PFSK-1 (cell line): ENCODE results near the gene IFIT3.

Experiments used
- FOXP2 ChIP-seq: optimal IDR thresholded peaks from 2 replicates; pipeline ENCODE3; 2011; ENCODE audit warnings: borderline replicate concordance, control low read depth, inconsistent platforms; ENCODE audit not compliant: insufficient read depth; ENCODE audit errors: extremely low read length, extremely low read depth
- POLR2AphosphoS5 ChIP-seq: IDR thresholded peaks from 2 replicates; pipeline ENCODE4 v1.6.1; 2012; ENCODE audit warnings: low read depth, mild to moderate bottlenecking, control low read depth, low read length, moderate library complexity
- SIN3A ChIP-seq: IDR thresholded peaks from 2 replicates; pipeline ENCODE4 v1.6.1; 2012; ENCODE audit warnings: mild to moderate bottlenecking, low read length, moderate library complexity, borderline replicate concordance; ENCODE audit not compliant: insufficient read depth
- TAF1 ChIP-seq: IDR thresholded peaks from 2 replicates; pipeline ENCODE4 v1.6.1; 2012; ENCODE audit warnings: low read length, control low read depth, borderline replicate concordance; ENCODE audit not compliant: insufficient read depth
- TF ChIP-seq, protein P1 (sequence below), 2 experiments: IDR thresholded peaks; 2 replicates each; pipeline versions ENCODE4 v1.6.1 to v1.8.0; 2011 to 2012; ENCODE audit warnings: low read depth in 2 of 2, low read length in 2 of 2, control low read depth in 1 of 2, inconsistent platforms in 1 of 2, mild to moderate bottlenecking in 1 of 2, moderate library complexity in 1 of 2; ENCODE audit not compliant: insufficient read depth in 1 of 2

IFIT3 gene

GRCh38 chr10:89280508-89280907 lies 47.3 kb upstream of the IFIT3 start:
- TF ChIP-seq, protein P1, sequence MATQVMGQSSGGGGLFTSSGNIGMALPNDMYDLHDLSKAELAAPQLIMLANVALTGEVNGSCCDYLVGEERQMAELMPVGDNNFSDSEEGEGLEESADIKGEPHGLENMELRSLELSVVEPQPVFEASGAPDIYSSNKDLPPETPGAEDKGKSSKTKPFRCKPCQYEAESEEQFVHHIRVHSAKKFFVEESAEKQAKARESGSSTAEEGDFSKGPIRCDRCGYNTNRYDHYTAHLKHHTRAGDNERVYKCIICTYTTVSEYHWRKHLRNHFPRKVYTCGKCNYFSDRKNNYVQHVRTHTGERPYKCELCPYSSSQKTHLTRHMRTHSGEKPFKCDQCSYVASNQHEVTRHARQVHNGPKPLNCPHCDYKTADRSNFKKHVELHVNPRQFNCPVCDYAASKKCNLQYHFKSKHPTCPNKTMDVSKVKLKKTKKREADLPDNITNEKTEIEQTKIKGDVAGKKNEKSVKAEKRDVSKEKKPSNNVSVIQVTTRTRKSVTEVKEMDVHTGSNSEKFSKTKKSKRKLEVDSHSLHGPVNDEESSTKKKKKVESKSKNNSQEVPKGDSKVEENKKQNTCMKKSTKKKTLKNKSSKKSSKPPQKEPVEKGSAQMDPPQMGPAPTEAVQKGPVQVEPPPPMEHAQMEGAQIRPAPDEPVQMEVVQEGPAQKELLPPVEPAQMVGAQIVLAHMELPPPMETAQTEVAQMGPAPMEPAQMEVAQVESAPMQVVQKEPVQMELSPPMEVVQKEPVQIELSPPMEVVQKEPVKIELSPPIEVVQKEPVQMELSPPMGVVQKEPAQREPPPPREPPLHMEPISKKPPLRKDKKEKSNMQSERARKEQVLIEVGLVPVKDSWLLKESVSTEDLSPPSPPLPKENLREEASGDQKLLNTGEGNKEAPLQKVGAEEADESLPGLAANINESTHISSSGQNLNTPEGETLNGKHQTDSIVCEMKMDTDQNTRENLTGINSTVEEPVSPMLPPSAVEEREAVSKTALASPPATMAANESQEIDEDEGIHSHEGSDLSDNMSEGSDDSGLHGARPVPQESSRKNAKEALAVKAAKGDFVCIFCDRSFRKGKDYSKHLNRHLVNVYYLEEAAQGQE (IDR thresholded peaks at IDR 0.05; ENCODE audit: insufficient read depth in 1 of 2, low read depth in 2 of 2, low read length in 2 of 2): no peak
- TF ChIP-seq SIN3A: no peak
- no peak for TF ChIP-seq POLR2AphosphoS5
- no peak for TF ChIP-seq TAF1
- TF ChIP-seq FOXP2: no peak

DNA sequence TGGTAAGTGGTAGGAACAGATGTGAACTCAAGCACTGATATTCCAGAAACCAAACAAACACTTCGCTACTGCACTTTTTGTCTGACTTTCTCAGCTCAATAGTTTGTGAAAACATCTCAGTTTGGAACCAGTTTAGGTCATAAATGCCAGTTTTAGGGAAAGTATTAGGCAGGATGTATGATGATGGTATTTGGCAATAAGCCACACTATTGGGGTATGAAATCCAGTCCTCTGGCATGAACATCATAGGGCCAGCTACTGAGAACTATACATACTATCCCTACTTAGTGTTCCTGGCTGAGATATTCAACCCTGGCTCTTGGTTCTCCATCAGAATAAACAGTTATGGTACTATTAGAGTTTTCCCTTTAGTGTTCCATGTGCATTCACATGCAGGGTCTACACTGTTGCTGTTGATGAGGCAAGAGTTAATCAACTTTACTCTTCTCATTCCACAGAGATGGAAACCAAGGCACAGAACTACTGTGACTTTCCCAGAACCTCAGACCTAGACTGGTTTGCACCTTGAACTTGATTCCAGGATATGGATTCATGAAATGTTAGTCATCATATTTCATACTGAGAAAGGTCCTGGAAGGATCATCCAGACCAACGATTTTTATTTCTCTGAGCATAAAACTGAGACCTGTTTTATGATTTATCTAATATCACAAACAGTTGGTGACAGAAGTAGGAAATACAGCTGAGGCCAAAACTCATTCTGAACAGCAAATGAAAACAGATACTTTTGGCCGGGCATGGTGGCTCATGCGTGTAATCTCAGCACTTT lies 46.0 kb upstream of the IFIT3 start:
- TF ChIP-seq, protein P1 (IDR thresholded peaks at IDR 0.05; ENCODE audit: insufficient read depth in 1 of 2, low read depth in 2 of 2, low read length in 2 of 2): no peak
- TF ChIP-seq TAF1 (no peak), FOXP2 (no peak)

- TF ChIP-seq FOXP2 (no peak), SIN3A (no peak), TAF1 (no peak), POLR2AphosphoS5 (no peak)
- TF ChIP-seq, protein P1 (IDR thresholded peaks at IDR 0.05; ENCODE audit: insufficient read depth in 1 of 2, low read depth in 2 of 2, low read length in 2 of 2): no peak
Observed at GRCh38 chr10:89283025-89283935, 44.5 kb upstream of the IFIT3 start.

DNA sequence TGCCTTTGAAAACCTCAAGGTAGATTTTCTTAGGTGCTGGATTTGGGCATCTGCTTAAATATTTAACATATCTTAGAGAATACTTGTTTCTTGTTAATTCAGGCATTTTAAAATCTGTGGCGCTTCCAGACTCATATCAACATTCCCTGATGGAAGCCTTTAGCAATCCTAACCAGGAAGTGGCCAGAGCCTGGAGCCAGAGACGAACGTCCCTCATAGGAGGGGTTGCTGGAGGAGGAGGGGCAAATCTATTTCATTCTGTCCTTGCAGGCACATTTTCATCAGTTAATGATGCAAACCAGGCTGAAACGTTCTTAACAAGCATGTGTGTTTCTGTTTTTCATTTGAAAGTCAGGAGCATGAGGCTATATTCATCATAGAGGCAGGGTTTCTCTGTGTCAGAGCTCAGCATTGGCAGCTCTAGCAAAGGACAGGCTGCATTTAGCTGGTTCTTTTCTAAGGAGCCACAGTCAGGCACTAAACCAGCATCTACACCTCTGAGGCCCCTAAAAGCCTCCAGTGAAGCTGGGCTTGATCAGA lies 43.8 kb upstream of the IFIT3 start:
- TF ChIP-seq, protein P1 (IDR thresholded peaks at IDR 0.05; ENCODE audit: insufficient read depth in 1 of 2, low read depth in 2 of 2, low read length in 2 of 2): no peak
- TF ChIP-seq SIN3A (no peak), TAF1 (no peak), POLR2AphosphoS5 (no peak), FOXP2 (no peak)
